Choroid plexus epithelial cell (primary cell): ENCODE measurements around the gene CPXCR1.
"Not testable (repeated sequence)": the region's sequence is repeated elsewhere in the genome, so short reads cannot be mapped to it uniquely, and the experiment has no call there.

ENCODE experiments used
- DNase-seq: peaks from one replicate; pipeline ENCODE4 v3.0.0-alpha.2; 2010; ENCODE audit warnings: low read depth
- H3K4me3 ChIP-seq: 2 replicates; pipeline ENCODE4 v1.5.1; 2011; ENCODE audit warnings: low read depth, mild to moderate bottlenecking, control low read depth, low read length, moderate library complexity
- TF ChIP-seq, protein P1 (sequence below): conservative IDR thresholded peaks from 2 replicates; pipeline ENCODE4 v1.5.1; 2011; ENCODE audit warnings: low read depth, mild to moderate bottlenecking, control low read depth, inconsistent platforms, low read length, moderate library complexity

CPXCR1 gene

DNA sequence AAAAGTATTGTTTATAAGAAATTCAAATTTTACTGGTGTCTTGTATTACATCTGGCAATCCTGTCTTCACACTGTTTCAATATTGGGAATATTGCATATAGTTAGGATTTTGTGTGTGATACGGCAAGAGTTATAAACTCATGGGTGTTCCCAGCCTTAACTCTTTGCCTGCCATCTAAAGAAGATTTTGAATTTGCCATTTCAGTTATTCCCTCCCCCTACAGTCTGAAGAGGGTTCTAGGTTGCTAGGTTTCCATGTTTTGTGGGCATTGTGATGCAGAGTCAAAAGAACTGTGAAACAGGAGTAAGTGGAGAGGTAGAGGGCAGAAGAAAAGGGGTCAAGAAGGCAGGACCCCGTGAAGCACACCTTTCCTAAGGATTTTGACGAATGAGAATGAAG, at the start of gene CPXCR1:
Gene CPXCR1 (plus strand): TSS at position 301 of the 400 bp plus-strand sequence. CDS start 6,190 bp downstream, outside the sequence.
- no peak within 1 kb of the TSS for H3K4me3 ChIP-seq
- DNase-seq: no peak
- TF ChIP-seq, protein P1, sequence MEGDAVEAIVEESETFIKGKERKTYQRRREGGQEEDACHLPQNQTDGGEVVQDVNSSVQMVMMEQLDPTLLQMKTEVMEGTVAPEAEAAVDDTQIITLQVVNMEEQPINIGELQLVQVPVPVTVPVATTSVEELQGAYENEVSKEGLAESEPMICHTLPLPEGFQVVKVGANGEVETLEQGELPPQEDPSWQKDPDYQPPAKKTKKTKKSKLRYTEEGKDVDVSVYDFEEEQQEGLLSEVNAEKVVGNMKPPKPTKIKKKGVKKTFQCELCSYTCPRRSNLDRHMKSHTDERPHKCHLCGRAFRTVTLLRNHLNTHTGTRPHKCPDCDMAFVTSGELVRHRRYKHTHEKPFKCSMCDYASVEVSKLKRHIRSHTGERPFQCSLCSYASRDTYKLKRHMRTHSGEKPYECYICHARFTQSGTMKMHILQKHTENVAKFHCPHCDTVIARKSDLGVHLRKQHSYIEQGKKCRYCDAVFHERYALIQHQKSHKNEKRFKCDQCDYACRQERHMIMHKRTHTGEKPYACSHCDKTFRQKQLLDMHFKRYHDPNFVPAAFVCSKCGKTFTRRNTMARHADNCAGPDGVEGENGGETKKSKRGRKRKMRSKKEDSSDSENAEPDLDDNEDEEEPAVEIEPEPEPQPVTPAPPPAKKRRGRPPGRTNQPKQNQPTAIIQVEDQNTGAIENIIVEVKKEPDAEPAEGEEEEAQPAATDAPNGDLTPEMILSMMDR: no peak

DNA sequence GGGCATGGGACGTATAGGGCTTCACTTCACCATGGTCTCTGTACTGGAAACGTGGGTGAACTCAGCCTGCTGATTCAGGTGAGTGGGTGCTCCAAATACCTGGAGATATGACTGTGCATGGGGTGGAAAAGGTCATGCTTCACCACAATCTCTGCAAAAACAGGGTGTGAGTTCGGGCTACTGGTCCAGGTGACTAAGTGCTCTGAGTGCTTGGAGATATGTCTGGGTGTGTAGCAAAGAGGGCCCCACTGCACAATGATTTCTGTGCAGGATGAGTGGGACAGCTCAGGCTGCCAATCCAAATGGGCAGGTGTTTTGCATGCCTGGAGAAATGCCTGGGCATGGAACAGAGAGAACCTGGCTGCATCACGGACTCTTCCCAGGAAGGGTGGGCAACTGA, 11.2 kb upstream of the CPXCR1 start:
- no peak for DNase-seq
- no peak overlapping the region for H3K4me3 ChIP-seq

DNA sequence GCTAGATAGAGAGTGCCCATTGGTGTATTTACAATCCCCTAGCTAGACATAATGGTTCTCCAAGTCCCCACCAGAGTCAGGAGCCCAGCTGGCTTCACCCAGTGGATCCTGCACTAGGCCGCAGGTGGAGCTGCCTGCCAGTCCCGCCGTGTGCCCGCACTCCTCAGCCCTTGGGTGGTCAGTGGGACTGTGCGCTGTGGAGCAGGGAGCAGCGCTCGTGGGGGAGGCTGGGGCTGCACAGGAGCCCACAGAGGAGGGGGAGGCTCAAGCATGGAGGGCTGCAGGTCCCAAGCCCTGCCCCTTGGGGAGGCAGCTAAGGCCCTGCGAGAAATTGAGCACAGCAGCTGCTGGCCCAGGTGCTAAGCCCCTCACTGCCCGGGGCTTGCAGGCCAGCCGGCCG, 810 bp upstream of the CPXCR1 start:
- not testable (repeated sequence) for DNase-seq

More for the DNA sequence above, 11.2 kb upstream of the CPXCR1 start:
- TF ChIP-seq, protein P1: no peak

DNA sequence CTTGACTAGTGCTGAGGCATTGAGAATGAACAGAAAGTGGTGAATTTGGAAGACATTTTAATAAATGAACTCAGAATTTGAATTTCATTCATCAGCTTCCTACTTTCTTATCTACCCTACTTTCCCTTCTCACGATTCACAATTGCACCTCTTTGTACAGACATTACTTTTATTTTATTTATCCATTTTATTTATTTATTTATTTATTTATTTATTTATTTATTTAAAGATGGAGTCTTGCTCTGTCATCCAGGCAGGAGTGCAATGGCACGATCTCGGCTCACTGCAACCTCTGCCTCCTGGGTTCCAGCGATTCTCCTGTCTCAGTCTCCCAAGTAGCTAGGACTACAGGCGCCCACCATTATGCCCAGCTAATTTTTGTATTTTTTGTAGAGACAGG, 5.3 kb downstream of the CPXCR1 start:
- H3K4me3 ChIP-seq, DNase-seq: not testable (repeated sequence)

More for the DNA sequence above, 810 bp upstream of the CPXCR1 start:
- H3K4me3 ChIP-seq: not testable (repeated sequence)

DNA sequence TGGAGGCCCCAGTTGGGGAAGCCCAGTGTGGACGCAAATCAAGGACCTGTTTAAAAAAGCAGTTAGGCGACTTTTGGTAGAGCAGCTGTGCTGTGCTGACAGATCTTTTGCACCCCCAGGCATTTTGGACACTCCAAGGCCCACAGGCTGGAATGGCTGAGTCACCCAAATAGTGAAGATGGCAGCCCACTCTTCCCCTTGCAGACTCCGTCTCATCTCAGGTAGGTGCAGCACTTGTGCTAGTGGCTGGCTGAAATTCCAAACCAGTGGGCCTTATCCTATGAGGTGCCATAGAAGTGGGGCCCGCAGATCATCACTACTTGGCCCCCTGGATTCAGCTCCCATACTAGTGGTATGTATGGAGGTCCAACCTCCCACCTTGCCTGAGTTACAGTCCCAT, 42.8 kb downstream of the CPXCR1 start:
- no peak overlapping the region for H3K4me3 ChIP-seq
- DNase-seq: no peak
- TF ChIP-seq, protein P1: no peak
